Fibroblast of skin of right quadriceps (primary cell): ENCODE data around the gene TLX2.
A peak's percentile ranks its signal among the peaks of the same experiment; 100 is the strongest.
"Not testable (repeated sequence)": the region's sequence is repeated elsewhere in the genome, so short reads cannot be mapped to it uniquely, and the experiment has no call there.

ENCODE experiments used
- DNase-seq: peaks from one replicate; pipeline ENCODE4 v3.0.0-alpha.2; 2013

The TLX2 gene

GRCh38 chr2:74514368-74515270 is at the start of gene TLX2:
TSS of gene TLX2 (plus strand) at chr2:74514450. CDS start at chr2:74514807, 357 bp downstream.
- DNase-seq = no peak

DNA sequence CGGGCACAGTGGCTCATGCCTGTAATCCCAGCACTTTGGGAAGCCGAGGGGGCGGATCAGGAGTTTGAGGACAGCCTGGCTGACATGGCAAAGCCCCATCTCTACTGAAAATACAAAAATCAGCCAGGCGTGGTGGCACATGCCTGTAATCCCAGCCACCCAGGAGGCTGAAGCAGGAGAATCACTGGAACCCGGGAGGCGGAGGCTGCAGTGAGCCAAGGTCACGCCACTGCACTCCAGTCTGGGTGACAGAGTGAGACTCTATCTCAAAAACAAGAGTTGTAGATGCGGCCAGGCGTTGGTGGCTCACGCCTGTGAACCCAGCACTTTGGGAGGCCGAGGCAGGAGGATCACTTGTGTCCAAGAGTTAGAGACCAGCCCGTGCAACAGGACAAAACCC is 43.5 kb upstream of the TLX2 start:
- DNase-seq = not testable (repeated sequence)

- no peak for DNase-seq
Observed at GRCh38 chr2:74471332-74472065, 42.8 kb upstream of the TLX2 start.

DNA sequence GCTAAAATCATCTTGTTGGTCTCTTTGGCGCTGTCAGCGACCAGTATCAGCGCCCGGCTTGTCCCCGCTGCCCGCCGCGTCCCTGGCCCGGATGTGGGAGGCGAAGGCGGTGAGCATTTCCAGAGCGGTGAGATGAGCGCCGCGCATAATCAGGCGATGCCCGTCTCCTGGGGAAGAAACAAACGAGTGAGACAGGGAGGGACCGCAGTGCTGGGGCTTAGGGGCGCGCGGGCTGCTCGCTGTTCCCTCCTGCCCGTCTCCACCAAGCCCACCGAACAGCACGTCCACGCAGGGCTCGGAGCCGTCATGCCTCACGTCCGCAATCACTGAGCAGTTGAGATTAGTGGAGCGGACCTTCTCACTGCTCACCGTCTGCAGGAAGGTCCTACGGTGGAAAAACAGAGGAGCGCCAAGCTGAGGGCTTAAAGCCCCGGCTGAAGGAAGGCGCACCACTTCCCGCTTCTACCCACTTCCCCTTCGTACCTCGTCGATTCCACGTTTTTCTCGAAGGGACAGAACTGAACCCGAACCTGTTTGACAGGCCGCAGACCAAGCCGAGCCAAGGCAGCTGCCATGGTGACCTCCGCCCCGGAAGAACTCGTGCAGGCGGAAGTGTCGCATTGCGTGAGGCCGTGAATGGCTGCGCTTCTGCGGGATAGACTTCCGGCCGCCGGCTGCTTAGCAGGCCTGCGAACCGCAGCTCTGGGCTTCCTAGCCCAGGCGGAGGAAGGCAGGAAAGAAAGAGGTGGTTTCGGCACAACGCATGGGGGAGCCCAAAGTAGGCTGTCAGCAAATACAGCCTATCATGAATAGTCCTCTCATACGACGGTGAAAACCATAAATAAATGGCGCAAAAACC is 41.9 kb upstream of the TLX2 start, which contains the start of gene MRPL53:
TSS of gene MRPL53 (minus strand) at position 595 of the 859 bp plus-strand sequence. CDS start at position 575, 20 bp downstream.
- peak; percentile 94 for DNase-seq

- DNase-seq = no peak
Observed at GRCh38 chr2:74472945-74473258, 41.3 kb upstream of the TLX2 start.

- no peak for DNase-seq
Observed at GRCh38 chr2:74474481-74474880, 39.8 kb upstream of the TLX2 start.

DNA sequence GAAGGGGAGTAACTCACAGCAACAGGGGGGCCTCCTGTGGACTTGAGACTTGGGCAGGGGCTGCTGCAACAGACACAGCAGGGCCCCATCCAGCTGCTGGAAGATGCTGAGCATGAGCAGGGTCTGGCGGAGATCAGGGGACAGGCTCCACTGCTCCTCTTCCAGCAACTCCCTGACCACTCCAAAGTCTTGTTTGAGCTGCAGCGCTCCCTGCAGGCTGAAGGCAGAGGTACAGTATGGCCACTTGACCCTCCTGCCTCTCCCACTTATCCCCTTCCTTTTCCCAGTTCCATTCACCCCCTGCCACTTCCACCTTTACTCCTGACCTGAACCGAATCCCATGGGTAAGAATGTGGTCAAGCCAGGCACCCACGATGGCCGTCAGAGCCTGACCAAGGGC is 39.4 kb upstream of the TLX2 start:
- no peak for DNase-seq

DNA sequence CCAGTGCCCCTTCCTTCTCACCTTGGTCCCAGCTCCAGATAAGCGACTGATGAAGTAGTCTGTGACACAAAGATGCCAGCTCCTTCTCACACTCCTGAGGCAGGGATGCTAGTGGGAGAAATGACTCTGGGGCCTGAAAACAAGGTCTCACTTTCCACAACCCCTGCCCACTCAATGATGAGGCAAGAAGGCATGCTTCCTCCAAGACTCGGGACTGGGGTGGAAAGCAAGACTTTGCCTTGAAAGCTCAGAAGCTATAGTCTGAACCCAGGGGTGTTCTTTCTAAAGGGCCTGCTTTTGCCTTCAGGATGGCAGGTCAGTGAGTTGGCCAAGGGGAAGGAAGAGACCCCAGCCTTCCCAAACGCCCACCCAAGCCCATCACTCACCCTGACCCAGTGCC is 32.8 kb upstream of the TLX2 start:
- no peak for DNase-seq

- DNase-seq = no peak
Observed at GRCh38 chr2:74481961-74482800, 32.1 kb upstream of the TLX2 start.

- peak; percentile 95 for DNase-seq
Observed at GRCh38 chr2:74482801-74483674, 31.2 kb upstream of the TLX2 start, which contains the start of the genes CCDC142 and TTC31. TSS of gene CCDC142 (minus strand) at chr2:74482998. CDS start at chr2:74482837, 161 bp downstream. TSS of gene TTC31 (plus strand) at chr2:74483081. CDS start at chr2:74483096, 15 bp downstream.

- DNase-seq = not testable (repeated sequence)
Observed at GRCh38 chr2:74483675-74484164, 30.5 kb upstream of the TLX2 start.

DNA sequence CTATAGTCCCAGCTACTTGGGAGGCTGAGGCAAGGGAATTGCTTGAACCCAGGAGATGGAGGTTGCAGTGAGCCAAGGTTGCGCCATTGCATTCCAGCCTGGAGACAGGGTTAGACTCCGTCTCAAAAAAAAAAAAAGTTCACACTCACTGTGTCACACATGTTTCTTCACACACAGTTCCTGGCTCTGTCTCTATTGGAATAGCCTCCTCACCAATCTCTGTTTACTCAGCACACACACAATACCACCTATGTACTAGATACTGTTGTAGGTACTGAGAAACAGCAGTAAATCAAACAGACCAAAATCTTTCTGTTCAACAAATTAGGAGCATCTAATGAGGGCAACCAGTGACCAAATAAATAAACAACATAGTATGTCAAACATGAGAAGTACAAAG is 28.1 kb upstream of the TLX2 start:
- no peak for DNase-seq

DNA sequence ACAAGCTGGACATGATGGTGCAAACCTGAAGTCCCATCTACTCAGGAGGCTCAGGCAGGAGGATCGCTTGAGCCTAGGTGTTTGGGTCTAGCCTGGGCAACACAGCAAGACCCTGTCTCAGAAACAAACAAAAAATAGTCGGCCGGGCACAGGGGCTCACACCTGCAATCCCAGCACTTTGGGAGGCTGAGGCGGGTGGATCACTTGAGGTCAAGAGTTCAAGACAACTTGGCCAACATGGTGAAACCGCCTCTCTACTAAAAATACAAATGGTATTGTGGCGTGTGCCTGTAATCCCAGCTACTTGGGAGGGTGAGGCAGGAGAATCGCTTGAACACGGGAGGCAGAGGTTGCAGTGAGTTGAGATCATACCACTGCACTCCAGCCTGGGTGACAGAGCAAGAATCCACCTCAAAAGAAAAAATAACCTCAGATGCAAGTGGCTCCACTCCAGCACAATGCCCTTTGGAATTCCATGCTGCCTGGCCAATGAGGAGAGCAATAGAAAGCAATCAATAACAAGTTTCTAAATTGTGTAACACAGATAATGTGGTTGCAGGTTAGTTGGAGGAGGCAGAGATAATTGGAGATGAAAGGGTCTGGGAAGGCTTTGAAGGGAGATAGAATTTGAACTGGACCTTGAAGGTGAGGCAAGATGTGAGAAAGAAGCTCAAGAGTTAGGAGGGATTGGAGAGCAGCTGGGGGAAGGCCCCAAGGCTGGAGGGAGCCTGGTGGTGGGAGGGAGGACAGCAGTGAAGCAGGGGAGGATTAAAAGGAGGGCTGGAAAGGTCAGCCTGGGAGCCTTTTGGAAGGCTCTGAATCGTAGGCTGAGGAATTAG is 25.4 kb upstream of the TLX2 start:
- no peak for DNase-seq

- DNase-seq = no peak
Observed at GRCh38 chr2:74489906-74490305, 24.3 kb upstream of the TLX2 start.

- DNase-seq = no peak
Observed at GRCh38 chr2:74491648-74492544, 22.4 kb upstream of the TLX2 start.

- DNase-seq = no peak
Observed at GRCh38 chr2:74493546-74493945, 20.7 kb upstream of the TLX2 start.

- DNase-seq = no peak
Observed at GRCh38 chr2:74495440-74495839, 18.8 kb upstream of the TLX2 start.

DNA sequence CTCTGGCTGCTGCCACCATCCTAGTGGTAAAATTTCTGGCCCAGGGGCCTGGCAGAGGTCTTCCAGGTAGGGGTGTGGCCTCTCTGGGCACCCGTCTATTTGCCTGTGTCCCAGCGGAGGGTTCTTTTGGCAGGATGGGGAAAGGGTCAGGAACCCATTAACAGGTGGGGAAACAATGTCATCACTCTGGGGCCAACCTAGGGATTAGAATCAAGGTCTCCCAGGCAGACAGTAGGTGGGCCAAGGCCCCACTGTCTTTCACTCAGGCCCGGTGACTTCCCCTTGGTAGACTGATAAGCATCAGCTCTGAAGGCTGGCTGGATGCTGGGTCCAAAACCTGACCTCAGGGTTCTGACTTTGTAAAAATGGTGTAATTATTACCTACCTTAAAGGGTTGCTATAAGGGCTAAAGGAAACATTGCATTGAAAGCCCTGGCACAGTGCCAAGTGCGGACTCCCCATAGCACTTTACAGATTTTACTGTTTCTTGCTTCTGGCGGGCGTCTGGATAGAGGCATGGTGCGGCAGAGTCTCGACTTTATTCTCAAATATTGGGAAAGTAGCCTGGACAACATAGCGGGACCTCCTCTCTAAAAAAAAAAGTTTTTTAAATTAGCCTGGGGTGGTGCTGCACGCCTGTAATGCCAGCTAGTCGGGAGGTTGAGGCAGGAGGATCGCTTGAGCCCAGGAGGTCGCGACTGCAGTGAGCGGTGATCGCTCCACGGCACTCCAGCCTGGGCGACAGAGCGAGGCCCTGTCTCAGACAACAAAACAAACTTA is 17.1 kb upstream of the TLX2 start:
- no peak for DNase-seq
